IMR-90 (cell line): ENCODE results near the gene TMEM100.

ENCODE experiments used
- USF2 ChIP-seq: fragments of 150-350 bp; IDR thresholded peaks from 2 replicates; pipeline ENCODE4 v1.6.1; 2017; ENCODE audit warnings: mild to moderate bottlenecking, antibody characterized with exemption, low read length, low read depth
- TF ChIP-seq, protein P1 (sequence below): conservative IDR thresholded peaks from 2 replicates; pipeline ENCODE4 v1.5.1; 2012; ENCODE audit warnings: mild to moderate bottlenecking, low read depth, low read length, improper control_type of control experiment

GRCh38 chr17:55688057-55688456 lies 34.6 kb downstream of the TMEM100 start:
- TF ChIP-seq, protein P1, sequence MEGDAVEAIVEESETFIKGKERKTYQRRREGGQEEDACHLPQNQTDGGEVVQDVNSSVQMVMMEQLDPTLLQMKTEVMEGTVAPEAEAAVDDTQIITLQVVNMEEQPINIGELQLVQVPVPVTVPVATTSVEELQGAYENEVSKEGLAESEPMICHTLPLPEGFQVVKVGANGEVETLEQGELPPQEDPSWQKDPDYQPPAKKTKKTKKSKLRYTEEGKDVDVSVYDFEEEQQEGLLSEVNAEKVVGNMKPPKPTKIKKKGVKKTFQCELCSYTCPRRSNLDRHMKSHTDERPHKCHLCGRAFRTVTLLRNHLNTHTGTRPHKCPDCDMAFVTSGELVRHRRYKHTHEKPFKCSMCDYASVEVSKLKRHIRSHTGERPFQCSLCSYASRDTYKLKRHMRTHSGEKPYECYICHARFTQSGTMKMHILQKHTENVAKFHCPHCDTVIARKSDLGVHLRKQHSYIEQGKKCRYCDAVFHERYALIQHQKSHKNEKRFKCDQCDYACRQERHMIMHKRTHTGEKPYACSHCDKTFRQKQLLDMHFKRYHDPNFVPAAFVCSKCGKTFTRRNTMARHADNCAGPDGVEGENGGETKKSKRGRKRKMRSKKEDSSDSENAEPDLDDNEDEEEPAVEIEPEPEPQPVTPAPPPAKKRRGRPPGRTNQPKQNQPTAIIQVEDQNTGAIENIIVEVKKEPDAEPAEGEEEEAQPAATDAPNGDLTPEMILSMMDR = no peak
- TF ChIP-seq USF2 = no peak
